HEK293 (cell line): ENCODE data around the gene ATP5MC2.
A peak's percentile ranks its signal among the peaks of the same experiment; 100 is the strongest.
"Not testable (repeated sequence)": the region's sequence is repeated elsewhere in the genome, so short reads cannot be mapped to it uniquely, and the experiment has no call there.

Experiments used
- CTCF ChIA-PET: fragments of 350-600 bp; formaldehyde crosslinking; extraction: SDS; loops from one replicate; lab custom pipeline; 2021; ENCODE audit warnings: antibody characterized with exemption; lab: Yijun Ruan, JAX
- POLR2A ChIA-PET: fragments of 300-600 bp; formaldehyde crosslinking; extraction: SDS; loops from one replicate; lab custom pipeline; 2020; ENCODE audit warnings: antibody characterized with exemption, inconsistent platforms; lab: Yijun Ruan, JAX
- H3K27ac ChIP-seq: fragments of 200-500 bp; sonication (Bioruptor generic); 2 replicates; pipeline ENCODE4 v1.5.1; 2014; ENCODE audit warnings: low read depth, low read length, control low read depth, inconsistent platforms; ENCODE audit errors: extremely low read depth
- H3K36me3 ChIP-seq, 2 experiments: fragments of 200-500 bp in 1 of 2; sonication (Bioruptor generic) in 1 of 2; 1 replicate in 1 of 2; 2 replicates in 1 of 2; pipeline ENCODE4 v1.5.1; 2014 to 2017; ENCODE audit warnings: inconsistent platforms in 2 of 2, low read length in 2 of 2; ENCODE audit not compliant: control insufficient read depth in 2 of 2, insufficient read depth in 1 of 2
- H3K4me1 ChIP-seq: fragments of 200-500 bp; sonication (Bioruptor generic); 2 replicates; pipeline ENCODE4 v1.5.1; 2014; ENCODE audit warnings: mild to moderate bottlenecking, low read length, inconsistent platforms; ENCODE audit not compliant: control insufficient read depth, insufficient read depth
- H3K4me3 ChIP-seq: 2 replicates; pipeline ENCODE4 v1.5.1; 2011; ENCODE audit warnings: low read depth, mild to moderate bottlenecking, control low read depth, low read length, moderate library complexity
- H3K9me3 ChIP-seq: fragments of 200-500 bp; sonication (Bioruptor generic); 2 replicates; pipeline ENCODE4 v1.5.1; 2014; ENCODE audit warnings: low read depth, low read length, inconsistent platforms; ENCODE audit not compliant: control insufficient read depth, insufficient read depth
- BCL11A ChIP-seq: fragments of 450-650 bp; formaldehyde crosslinking; IDR thresholded peaks from 2 replicates; pipeline ENCODE4 v1.5.1; 2016; ENCODE audit warnings: low read depth, missing biosample characterization, missing genetic modification characterization
- KLF1 ChIP-seq: fragments of 450-650 bp; formaldehyde crosslinking; IDR thresholded peaks from 2 replicates; pipeline ENCODE4 v1.5.1; 2016; ENCODE audit warnings: missing biosample characterization, missing genetic modification characterization
- SCRT2 ChIP-seq: fragments of 450-650 bp; formaldehyde crosslinking; IDR thresholded peaks from 2 replicates; pipeline ENCODE4 v1.5.1; 2016; ENCODE audit warnings: missing biosample characterization, missing genetic modification characterization
- ZNF2 ChIP-seq: fragments of 450-650 bp; formaldehyde crosslinking; IDR thresholded peaks from 2 replicates; pipeline ENCODE4 v1.5.1; 2016; ENCODE audit warnings: missing biosample characterization, missing genetic modification characterization
- ZNF391 ChIP-seq: fragments of 450-650 bp; formaldehyde crosslinking; IDR thresholded peaks from 2 replicates; pipeline ENCODE4 v1.5.1; 2016; ENCODE audit warnings: low read depth, missing biosample characterization, missing genetic modification characterization, borderline replicate concordance
- ZNF518A ChIP-seq: fragments of 450-650 bp; formaldehyde crosslinking; conservative IDR thresholded peaks from 2 replicates; pipeline ENCODE4 v1.5.1; 2016; ENCODE audit warnings: low read depth, missing biosample characterization, missing genetic modification characterization
- ZNF645 ChIP-seq: fragments of 450-650 bp; formaldehyde crosslinking; IDR thresholded peaks from 2 replicates; pipeline ENCODE4; 2016; ENCODE audit warnings: missing biosample characterization, missing genetic modification characterization
- ZNF658 ChIP-seq: fragments of 450-650 bp; formaldehyde crosslinking; IDR thresholded peaks from 2 replicates; pipeline ENCODE4; 2016; ENCODE audit warnings: missing biosample characterization, missing genetic modification characterization
- ZNF664 ChIP-seq: fragments of 450-650 bp; formaldehyde crosslinking; IDR thresholded peaks from 2 replicates; pipeline ENCODE4 v1.5.1; 2016; ENCODE audit warnings: missing biosample characterization, missing genetic modification characterization
- TF ChIP-seq, protein P1 (sequence below): fragments of 450-650 bp; formaldehyde crosslinking; IDR thresholded peaks from 2 replicates; pipeline ENCODE4 v1.5.1; 2016; ENCODE audit warnings: missing biosample characterization, missing genetic modification characterization
- TF ChIP-seq, protein P2 (sequence below): fragments of 450-650 bp; formaldehyde crosslinking; IDR thresholded peaks from 2 replicates; pipeline ENCODE4 v1.5.1; 2017; ENCODE audit warnings: missing biosample characterization, missing genetic modification characterization

ATP5MC2 gene

GRCh38 chr12:53683494-53683893 lies 7.6 kb upstream of the ATP5MC2 start (continued):
- TF ChIP-seq, protein P1, sequence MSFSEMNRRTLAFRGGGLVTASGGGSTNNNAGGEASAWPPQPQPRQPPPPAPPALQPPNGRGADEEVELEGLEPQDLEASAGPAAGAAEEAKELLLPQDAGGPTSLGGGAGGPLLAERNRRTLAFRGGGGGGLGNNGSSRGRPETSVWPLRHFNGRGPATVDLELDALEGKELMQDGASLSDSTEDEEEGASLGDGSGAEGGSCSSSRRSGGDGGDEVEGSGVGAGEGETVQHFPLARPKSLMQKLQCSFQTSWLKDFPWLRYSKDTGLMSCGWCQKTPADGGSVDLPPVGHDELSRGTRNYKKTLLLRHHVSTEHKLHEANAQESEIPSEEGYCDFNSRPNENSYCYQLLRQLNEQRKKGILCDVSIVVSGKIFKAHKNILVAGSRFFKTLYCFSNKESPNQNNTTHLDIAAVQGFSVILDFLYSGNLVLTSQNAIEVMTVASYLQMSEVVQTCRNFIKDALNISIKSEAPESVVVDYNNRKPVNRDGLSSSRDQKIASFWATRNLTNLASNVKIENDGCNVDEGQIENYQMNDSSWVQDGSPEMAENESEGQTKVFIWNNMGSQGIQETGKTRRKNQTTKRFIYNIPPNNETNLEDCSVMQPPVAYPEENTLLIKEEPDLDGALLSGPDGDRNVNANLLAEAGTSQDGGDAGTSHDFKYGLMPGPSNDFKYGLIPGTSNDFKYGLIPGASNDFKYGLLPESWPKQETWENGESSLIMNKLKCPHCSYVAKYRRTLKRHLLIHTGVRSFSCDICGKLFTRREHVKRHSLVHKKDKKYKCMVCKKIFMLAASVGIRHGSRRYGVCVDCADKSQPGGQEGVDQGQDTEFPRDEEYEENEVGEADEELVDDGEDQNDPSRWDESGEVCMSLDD (tag by site-specific recombination): no peak
- no peak for TF ChIP-seq ZNF518A (tag by site-specific recombination)
- TF ChIP-seq ZNF391 (tag by site-specific recombination): no peak
- no peak for TF ChIP-seq KLF1
- TF ChIP-seq ZNF645 (tag by site-specific recombination): no peak
- TF ChIP-seq, all 188 proteins: peak for 0

GRCh38 chr12:53680061-53680460 lies 4.2 kb upstream of the ATP5MC2 start:
- not testable (repeated sequence) for H3K9me3 ChIP-seq
- TF ChIP-seq ZNF664 (tag by site-specific recombination): peak; percentile 82
- TF ChIP-seq, all 188 proteins: peak for 1; not testable (repeated sequence) for 187
- H3K36me3 ChIP-seq, POLR2A ChIA-PET, H3K27ac ChIP-seq, H3K4me1 ChIP-seq, H3K4me3 ChIP-seq: not testable (repeated sequence)
- CTCF ChIA-PET: interaction anchor here (0.9 to 1.3 kb wide), 4 partner anchors 22 to 137 kb away, joined by 3 read pairs; no protein-coding TSS in a partner anchor

GRCh38 chr12:53677800-53678148 lies 1.9 kb upstream of the ATP5MC2 start:
- H3K4me1 ChIP-seq: 0 out of 2 replicates have a peak, but pooled peaks cover 7% of the 10 kb centered on the region
- TF ChIP-seq BCL11A: no peak
- no peak for TF ChIP-seq ZNF658 (tag by site-specific recombination)
- TF ChIP-seq ZNF2 (tag by site-specific recombination): no peak
- TF ChIP-seq SCRT2 (tag by site-specific recombination): 0 out of 2 replicates have a peak, but pooled peaks have one; percentile 48
- TF ChIP-seq, protein P2, sequence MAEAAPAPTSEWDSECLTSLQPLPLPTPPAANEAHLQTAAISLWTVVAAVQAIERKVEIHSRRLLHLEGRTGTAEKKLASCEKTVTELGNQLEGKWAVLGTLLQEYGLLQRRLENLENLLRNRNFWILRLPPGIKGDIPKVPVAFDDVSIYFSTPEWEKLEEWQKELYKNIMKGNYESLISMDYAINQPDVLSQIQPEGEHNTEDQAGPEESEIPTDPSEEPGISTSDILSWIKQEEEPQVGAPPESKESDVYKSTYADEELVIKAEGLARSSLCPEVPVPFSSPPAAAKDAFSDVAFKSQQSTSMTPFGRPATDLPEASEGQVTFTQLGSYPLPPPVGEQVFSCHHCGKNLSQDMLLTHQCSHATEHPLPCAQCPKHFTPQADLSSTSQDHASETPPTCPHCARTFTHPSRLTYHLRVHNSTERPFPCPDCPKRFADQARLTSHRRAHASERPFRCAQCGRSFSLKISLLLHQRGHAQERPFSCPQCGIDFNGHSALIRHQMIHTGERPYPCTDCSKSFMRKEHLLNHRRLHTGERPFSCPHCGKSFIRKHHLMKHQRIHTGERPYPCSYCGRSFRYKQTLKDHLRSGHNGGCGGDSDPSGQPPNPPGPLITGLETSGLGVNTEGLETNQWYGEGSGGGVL (tag by site-specific recombination): no peak
- peak overlapping the region; percentile 90 for H3K27ac ChIP-seq
- no peaks in the 10 kb centered on the region for H3K9me3 ChIP-seq
- H3K4me3 ChIP-seq: no peak overlapping the region
- CTCF ChIA-PET: interaction anchor here (0.6 to 3.6 kb wide), 9 partner anchors 12 to 539 kb away, joined by 3 to 50 read pairs (median 5); no protein-coding TSS in a partner anchor
- H3K36me3 ChIP-seq: peaks cover 13% of the 10 kb centered on the region in 2 experiments; a peak in 2 of 3 replicates
- POLR2A ChIA-PET: interaction anchor here (0.6 to 2.9 kb wide), 2 partner anchors 57 to 177 kb away, joined by 3 to 13 read pairs; partner anchors contain the start of gene TARBP2
